GM19035 (cell line): ENCODE results near the gene CRIP2.

Experiments
- ATAC-seq: cut with Tn5 transposase; IDR thresholded peaks from one replicate; pipeline ENCODE4 v1.9.1; 2021; ENCODE audit not compliant: unreplicated experiment

Gene CRIP2

DNA sequence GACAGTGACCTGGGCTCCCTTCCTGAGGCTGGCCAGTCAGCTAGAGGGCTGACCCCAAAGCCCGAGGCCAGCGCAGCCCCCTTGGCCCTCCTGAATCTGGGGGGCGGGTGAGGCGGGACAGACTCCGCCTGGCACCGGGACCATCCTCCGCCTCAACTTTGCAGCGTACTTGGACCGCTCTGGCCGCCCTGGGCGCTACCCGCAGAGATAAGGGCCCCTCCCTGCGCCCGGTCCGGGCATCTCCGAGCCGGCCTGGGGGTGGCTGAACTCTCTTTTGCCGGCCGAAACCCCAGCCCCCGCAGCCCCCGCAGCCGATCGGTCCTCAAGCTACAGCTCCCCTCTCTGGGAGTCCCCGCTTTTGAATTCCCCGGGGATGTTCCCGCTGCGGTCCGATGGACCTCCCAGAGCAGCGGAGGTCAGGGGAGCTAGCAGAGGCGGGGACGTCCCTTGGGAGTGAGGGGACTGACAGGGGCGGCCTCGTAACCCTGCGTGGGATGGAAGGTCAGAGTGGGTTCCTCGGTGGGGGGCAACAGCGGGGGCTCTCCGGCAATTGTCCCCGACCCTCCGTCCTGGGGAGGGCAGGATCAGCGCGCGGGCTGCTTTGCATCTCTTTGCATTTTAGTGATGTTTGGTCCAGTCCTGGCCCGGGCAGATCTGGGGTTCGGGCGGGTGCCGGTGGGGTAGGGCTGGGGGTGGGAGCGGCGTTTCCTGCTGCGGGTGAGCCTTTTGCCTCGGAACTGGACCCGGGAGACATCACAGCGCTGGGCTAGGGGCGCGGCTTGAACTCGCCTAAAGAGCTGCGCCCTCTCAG lies 11.7 kb downstream of the CRIP2 start, which contains the start of gene CRIP1:
Gene CRIP1 (plus strand): TSS at position 724 of the 811 bp plus-strand sequence. CDS start 374 bp downstream, outside the sequence.
- ATAC-seq, result no peak

DNA sequence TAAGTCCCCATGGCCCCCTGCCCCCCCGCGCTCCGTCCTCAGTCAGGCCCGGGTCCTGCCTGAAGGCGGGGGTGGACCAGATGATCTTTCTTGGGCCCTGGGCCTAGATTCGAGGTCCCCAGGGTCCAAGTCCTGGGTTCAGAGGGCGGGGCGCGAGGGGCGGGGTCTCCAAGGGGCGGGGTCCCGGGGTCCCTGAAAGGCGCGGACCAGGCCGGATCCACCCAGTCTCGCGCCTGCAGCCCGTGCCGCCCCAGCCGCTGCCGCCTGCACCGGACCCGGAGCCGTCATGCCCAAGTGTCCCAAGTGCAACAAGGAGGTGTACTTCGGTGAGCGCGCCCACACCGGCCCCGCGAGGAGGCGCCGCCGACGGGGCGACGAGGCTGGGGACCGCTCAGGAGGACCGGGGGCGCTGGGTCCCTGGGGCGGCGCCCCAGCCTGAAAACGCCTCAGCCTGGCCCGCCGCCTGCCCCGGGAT lies 12.4 kb downstream of the CRIP2 start:
- no peak for ATAC-seq

DNA sequence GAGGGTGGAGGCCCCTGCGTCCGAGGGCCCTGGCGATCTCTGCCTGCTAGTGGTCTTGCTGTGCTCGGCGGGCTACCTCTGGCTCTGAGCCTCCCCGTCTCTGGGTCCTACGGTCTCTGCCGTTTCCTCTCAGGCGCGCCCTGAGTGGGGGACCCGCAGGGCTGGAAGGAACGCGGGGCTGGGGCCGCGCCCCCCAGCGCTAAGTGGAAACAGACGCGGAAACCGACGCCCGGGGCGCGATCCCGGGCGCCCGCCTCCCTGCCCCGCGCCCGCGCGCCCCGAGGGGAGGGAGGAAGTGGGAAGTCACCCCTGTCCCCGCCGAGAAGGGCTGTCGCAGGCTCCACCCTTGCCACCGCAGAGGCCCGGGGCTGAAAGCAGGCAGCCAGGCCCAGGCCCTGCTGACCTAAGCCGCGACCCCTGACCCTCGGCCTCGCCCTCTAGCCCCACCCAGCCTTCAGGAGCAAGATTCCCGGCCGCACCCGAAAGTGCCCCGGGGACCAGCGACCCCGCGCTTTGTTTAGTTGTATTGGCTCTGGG lies 12.9 kb downstream of the CRIP2 start:
- ATAC-seq, result no peak

DNA sequence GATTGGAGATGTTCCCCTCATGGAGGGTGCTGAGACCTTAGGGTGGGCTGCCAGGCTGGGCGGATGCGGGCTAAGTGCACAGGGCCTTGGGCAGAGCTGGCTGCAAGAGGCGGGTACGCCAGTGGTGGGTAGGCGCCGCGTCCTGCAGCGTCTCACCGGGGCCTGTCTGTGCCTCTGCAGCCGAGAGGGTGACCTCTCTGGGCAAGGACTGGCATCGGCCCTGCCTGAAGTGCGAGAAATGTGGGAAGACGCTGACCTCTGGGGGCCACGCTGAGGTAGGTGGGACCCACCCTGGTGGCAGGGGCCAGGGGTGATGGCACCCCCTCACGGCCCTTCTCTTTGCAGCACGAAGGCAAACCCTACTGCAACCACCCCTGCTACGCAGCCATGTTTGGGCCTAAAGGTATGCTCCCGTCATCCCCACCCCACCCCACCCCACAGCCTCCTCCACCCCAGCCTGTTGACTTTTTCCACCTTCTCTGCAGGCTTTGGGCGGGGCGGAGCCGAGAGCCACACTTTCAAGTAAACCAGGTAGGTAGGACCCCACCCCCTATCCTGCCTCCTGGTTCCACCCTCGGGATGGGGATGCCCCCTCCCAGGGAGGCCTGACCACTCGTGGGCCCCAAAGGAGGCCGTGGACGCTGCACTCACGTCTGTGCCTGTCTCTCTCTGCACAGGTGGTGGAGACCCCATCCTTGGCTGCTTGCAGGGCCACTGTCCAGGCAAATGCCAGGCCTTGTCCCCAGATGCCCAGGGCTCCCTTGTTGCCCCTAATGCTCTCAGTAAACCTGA lies 13.6 kb downstream of the CRIP2 start:
- no peak for ATAC-seq

DNA sequence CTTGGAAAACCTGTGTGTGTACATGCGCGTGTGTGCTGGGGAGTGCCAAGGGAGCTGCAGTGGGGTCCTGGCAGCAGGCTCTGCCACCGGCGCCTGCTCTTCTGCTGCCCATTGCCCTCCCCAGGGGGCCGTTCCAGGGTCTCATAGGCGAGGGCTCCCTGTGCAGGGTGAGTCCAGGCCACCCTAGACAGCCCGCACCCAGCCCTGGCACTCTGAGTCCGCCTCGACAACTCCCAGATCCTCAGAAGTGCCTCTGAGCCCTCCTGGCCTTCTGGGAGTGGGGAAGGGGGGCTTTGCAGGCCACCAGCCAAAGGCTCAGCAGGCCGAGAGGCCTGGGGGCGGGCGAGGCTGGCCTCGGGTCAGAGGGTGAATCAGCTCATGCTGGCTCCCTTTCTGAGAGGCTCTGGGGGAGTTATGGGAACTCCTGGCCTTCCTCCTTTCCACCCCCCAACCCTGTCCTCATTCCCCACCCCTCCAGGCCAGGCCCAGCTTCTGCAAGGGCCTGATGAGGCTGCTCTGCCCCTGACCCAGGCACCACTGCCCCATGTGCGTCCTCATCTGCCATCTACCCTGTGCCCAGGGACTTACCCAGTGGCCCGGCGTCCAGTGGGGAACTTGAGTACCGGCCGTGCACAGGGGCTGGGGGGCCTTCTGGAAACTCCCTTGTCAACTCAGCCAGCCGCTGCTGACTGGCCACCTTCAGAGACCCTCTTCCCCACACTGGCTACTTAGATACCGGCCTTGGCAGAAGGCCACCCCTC lies 14.3 kb downstream of the CRIP2 start:
- no peak for ATAC-seq

DNA sequence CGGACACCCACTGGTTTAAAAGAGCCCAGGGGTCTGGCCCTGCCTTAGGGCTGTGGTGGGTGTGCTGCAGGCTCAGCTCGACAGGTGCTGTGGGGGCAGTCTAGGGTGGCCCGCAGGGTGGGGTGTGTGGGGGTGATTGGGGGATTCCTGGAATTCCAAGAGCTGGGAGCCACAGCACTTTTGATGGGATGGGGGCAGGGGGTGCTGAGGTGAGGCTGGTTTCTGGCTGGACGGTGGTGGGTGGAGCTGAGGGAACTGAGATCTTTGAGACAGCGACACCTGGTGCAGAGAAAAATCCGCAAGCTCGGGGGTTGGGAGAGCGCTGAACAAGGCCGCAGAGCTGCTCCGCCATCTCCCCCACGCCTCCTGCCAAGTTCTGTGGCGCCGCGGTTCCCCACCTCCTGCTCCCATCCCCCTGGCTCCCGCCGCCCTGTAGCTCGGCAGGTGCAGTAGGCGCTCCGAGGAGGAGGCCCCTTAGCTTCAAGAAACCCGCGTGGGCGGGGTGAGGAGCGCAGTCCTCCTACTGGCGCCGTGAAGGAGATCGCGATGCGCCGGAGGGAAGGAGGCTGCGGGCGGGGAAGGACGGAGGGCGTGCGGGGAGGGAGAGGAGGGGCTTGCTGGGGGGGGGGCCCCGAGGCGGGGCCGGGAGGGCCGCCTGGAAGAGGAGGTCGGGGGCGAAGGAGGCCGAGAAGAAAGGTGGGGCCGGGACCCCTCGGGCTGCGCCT lies 15.1 kb downstream of the CRIP2 start:
- no peak for ATAC-seq

DNA sequence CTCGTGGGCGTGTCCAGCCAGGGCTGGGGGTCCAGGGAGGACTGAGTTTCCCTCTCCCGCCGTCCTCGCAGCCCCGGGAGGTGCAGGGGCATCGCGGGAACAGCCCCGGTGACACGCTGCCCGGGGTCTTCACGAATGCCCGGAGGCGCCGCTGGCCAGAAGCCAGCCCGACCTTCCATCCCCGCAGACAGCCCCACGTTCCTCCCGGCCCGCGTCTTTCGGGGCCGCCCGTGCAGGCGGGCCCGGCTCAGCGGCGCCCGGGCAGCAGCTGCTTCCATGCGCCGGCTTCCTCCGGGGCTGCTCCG lies 15.6 kb downstream of the CRIP2 start:
- peak; percentile 1 for ATAC-seq

DNA sequence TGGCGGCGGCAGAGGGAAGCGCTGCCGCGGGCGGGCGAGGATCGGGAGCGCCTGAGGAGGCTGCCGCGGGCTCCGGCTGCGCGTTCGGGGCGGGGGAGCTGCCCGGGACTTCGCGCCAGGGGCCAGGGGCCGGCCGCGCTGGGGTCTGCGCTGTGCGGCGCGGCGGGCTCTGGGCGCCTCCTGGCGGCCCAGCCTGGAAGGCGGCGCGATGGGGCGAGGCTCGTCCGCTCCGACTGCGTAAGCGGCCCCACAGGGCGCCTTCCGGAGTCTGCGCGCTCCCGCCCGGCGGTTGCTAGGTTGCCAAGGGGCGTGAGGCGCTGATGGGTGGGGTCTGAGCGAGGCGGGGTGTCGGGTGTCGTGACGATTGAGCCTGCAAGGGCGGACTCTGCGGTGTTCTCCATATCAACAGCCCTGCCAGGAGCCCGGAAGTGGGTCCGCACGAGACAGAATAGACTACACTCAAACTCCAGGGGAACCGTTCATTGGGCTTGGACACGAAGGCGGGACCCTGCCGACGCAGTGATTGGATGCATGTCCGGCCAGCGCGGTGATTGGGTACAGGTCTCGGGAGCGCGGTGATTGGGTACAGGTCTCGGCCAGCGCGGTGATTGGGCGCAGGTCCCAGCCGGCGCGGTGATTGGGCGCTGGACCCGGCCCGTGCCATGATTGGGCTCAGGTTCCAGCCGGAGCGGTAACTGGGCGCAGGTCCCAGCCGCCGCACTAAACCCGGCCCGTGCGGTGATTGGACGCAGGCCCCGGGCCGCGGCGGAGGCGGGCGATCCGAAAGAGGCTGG lies 16.1 kb downstream of the CRIP2 start, which contains the start of gene TEDC1:
Gene TEDC1 (plus strand): TSS at position 675 of the 794 bp plus-strand sequence. CDS start 130 bp downstream, outside the sequence.
- ATAC-seq, result peak; percentile 66

DNA sequence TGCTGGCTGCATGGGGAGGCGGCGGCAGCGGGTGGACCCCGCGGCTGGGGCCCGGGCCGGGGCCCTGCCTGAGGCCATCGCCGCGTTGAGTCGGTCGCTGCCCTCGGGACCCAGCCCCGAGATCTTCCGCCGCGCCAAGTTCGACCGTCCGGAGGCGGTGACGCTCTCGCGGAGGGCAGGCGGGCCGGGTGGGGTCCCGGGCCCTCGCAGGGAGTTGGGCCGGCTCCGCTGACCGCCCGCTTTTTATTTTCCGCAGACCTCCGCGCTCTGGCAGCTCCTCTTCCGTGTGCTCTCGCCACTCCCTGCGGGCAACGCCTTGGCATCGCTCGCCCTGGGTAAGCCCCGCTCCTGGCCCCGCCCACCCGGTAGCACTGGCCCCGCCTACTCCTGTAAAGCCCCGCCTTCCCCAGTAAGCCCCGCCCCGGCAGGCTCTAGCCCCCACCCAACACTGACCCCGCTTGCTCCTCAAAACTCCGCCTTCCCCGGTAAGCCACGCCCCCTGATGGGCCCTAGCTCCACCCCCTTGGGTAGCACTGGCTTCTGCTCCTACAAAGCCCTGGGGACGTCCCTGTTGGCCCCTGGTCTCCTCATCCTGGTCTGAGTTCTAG lies 16.8 kb downstream of the CRIP2 start:
- ATAC-seq, result peak; percentile 8

DNA sequence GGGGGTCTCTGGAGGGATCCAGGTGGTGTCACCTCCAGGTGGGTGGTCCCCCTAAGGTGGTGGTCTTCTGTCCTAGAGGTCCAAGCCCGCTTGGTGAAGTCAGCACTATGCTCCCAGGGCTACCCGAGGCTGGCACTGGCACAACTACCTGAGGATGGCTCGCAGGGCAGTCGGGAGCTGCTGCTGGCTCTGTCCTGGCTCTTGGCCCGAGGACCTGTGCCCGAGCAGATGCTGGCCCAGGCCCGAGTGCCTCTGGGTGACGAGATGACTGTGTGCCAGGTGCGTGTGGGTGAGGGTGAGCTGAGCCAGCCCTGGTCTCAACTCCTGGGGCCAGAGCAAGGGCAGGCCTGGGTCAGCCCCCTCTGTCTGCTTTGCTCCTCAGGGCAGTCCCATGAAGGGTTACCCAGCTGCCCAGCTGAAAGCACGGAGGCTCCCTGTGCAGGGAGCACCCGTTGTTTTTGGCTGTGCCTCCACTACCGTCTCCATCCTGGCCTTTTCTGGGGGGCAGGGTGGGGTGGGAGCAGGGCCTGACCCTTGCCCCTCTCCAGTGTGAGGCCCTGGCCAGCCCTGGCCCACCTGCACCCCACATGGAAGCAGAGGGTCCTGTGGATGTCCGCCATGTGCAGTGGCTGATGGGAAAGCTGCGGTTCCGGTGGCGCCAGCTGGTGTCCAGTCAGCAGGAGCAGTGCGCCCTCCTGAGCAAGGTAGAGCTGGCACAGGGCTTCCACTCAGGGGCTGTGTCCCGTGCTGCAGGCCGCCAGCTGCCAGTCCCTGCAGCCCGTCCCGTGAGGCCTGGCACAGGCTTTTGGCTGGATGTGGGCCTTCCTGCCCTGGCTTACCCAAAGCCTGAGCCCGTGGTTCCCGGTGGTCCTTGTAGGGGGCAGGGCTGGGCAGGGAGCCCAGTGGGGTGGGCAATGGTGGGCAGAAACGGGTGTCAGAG lies 17.7 kb downstream of the CRIP2 start:
- ATAC-seq, result no peak

DNA sequence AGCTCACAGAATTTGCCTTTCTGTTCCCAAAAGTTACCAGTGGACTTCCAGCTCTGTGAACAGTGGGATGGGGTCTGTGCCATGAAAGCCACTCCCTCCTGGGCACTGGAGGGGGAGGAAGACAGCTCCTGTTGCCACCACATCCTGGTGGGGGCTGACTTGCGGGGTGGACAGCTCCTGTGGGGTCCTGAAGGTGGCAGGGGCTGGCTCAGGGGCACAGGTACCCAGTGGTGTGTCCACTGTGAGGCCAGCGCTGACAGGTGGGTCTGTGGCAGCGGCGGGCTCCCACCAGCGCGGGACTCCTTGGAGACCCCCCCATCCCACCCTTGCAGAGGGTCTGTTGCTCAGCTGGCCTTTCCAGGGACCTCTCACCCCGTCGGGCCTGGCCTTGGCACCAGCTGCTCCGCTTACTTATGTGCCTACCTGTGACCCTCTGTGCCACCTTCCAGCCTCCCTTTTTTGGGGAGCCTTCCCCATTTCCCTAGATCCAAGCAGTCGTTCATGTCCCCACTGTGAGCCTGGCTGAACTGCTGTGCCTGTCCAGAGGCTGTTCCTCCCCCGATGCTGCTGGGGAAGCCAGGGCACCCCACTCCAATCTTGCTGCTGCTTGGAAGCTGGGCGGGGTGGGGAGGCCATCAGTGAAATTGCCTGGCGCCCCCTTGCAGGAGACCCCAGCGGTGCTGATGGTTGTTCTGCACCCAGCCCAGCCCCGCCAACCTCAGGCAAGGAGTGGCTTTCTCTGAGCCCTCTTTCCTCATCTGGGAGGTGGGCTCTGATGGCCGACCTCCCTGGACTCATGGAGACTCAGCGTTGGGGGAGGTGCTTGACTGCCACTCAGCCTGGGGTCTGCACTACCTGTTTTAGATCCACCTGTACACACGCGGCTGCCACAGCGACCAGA lies 18.6 kb downstream of the CRIP2 start:
- ATAC-seq, result no peak

DNA sequence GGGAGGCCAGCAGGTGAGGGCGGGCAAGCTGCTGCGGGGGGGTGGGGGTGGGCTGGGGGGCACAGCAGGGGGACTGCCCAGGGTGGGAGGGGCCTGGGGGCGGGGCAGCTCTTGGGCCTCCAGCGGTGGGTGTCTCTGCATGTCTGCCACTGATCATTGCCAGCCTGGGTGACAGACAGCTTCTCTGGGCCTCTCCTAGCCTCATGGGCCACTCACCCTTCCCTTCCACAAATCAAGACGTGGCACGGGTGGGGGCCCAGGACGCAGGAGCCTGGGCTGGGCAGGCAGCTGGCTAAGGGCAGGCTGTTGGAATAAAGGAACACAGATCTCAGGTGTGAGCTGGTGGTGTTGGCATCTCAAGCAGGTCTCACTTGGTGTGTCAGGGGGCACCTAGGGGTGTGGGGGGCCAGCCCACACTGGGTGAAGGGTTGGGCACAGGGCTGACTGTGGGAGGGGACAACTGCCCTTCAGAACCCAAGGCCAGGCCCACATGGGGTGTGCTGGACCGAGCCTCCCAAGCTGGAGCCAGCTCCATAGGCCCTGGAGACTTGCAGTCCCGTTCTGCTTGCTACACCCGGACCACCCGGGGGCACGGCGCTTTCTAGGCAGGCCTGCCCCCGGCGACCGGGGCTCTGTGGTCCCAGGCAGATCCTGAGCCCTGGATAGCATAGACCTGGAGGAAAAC lies 19.4 kb downstream of the CRIP2 start:
- no peak for ATAC-seq

DNA sequence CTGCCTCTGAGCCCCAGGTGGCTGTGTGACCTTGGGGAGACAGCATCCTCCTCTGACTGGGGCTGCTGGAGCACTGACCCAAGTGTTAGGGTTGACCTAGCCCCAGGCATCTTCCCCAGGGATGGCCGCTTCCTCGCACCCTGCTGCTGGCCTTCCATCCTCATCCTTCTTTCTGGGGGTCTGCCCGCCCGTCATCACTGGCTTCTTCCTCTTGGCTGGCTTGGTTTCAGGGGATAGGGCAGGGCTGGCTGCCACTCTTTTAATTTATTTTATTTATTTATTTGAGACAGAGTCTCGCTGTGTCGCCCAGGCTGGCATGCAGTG lies 19.9 kb downstream of the CRIP2 start:
- ATAC-seq, result no peak

DNA sequence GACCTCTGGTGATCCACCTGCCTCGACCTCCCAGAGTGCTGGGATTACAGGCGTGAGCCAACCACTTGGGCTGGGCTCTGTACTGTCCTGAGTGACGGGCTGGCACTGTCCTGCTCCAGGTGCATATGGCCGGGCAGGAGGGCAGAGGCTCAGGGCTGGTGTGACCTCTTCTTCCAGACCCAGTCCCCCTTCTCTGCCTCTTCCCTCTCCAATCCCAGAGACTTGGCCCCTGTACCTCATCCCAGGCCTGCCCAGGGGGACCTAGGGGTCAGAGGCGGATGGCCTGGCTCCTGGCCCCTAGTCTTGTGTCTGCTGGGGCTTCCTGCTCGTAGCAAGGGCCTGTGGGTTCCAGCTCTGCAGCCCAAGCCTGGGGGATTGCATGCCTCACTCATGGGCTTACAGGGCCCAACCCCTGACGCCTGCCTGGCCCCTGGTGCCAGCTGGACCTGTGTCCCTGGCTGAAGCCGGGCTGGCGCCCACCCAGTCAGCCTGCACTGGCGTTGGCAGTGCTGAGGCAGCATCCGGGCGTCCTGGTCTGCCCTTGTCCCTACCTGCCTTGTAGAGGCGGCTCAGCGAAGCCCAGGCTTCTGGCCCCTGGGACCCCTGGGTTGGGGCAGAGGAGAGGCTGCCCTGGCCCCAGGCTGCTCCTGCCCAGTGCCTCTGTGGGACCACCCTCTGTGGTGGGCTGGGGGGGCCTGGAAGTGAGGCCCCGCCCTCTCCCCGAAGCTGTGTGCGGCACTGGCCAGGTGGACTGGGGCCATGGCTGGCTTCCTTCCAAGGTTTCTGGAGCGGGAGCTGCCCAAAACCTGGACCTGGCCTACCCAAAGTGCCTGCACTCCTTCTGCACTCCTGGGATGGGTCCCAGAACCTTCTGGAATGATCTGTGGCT lies 20.7 kb downstream of the CRIP2 start:
- no peak for ATAC-seq

DNA sequence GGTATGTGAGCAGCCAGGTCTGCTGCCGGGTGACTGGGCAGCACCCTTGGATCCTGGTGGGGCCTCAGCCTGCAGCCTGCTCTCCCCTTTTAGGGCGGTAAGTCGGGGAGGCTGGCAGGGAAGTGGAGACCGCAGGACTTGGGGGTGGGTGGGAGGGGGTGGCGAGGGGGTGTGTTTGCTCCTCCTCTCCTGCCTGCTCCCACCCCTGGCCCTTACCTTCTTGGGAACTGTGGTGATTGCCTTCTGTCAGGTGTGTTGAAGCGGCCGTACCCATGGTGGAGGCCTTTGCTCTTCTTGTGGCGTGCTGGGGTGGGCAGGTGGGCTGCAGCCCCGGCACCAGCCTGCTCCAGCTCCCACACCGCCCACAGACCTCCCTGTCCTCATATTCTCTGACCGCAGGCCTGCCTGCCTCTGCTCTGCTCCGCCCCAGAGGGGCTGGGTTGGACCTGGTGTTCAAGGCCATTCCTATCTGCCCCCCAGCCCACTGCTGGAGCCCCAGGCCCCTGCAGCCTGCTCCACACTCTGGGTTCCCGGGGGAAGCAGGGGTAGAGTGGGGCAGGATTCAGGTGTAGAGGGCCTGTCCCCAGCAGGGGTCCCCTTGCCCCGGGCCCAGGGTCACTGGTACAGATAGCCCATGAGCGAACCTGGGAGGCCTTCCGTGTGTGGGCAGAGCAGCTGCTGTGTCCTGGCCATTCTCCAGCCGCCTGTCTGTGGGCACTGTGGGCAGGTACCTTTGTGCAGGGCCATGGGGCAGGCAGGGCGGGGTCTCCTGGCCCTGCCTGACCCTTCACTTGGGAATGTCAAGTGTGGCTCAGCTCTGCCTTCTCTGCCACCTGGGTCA lies 21.6 kb downstream of the CRIP2 start:
- ATAC-seq, result no peak
